Posterior vena cava (tissue), 2 donors: ENCODE data around the gene STXBP6. TPM values are rescaled to one million over a fixed set of nuclear protein-coding genes. Genes with fewer than 3 reads are reported as not detected.

Experiments used
- DNase-seq: peaks from one replicate; pipeline ENCODE4 v3.0.0-alpha.2; 2020; ENCODE audit warnings: low spot score
- intact Hi-C, 2 donors: fragments of 100-400 bp; cut with DNase I; formaldehyde crosslinking; loops; one replicate each; pipeline versions ENCODE4 v1.14.1 to v1.14.2; 2022 to 2023
- total RNA-seq, 2 donors: library from RNA; stranded (reverse); fragmentation: NEBNext Ultra II Directional; extraction: Animal tissue kit (Norgen Biotek cat#: 25700); gene quantifications; one replicate each; pipeline ENCODE4 v1.2.1, GENCODE V29; 2021
- donor health status: DM: yes; HTN: yes; CAD: no.
- donor health status: DM: yes; HTN: yes; CAD: no.

STXBP6 gene
- total RNA-seq, 2 donors from 2014 or later, result 8.9 to 14.9 TPM

DNA sequence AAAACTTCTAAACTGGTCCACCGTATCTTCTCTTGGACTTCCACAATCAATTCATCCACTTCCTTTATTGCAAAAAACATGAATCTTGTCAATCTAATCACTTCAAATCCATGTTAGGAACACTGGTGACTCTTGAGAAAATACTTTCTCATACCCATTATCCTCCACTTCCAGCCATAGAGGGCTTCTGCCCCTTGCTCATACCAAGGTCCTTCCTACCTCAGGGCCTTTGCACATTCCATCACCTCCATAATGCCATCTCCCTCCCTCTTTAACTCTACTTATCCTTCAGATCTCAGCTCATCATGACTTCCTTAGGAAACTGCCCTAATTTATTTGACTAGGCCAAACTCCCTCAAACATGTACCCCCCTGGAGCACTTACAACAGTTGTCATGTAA is 16.6 kb downstream of the STXBP6 start:
- intact Hi-C loops, result no loop called here
- DNase-seq, result no peak

DNA sequence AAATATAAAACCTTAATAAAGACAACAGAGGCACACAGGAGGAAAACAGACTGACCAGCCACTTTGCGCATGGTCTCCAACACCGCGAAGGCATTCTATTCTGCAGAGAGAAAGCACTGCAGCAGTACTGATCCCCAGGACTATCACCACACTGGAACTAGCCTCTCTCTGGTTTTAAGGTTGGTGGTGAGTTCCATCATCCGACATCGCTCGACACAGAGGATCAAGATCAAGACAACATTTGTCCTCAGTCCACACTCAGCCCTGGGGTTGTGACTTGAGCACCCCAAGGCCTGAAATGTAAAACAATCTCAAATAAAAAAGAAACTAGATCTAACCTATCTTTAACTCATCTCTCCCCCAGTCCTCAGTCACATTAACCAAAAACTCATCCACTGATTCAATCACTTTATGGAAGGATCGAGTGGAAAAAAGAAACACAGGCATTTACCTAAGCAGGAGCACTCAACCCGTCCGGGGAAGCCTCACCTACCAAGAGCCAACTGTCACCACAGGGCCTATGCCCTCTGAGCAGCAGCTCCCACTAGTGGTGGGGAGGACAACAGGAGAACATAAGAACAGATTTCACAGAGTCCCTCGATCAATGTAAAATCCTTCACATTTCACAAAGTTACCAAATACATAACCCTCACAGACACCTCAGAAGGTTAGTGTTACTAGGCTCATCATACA is 17.7 kb downstream of the STXBP6 start:
- no peak for DNase-seq
- intact Hi-C loops, result no loop called here

DNA sequence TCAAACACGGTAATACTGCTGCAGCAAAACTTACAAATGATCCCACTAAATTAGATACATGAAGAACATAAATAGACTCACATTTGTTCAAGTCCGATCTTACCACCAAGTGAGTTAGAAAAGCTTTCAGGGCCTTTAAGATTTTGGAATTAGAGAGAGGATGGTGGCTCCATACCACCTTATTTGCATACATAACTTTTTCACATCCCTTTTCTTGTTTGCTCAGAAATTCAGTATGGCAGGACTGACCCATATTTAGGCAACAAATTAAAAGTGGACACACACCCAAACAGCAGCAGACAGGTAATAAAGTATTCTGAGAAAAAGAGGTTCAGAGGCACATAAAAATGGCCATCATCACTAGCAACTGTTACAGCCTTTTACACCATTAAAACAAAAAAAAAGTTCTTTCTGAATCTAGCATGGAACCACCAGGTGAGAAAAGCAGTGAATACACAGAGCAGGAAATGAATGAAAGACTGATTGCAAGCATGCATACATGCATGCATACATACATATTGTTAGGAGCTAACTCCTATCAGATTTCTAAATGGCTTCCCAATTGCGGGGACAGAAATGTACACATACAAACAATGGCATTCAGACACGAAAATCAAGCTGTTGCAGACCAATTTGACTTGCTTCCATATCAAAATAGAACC is 23.3 kb downstream of the STXBP6 start:
- DNase-seq, result no peak
- intact Hi-C loops, result no loop called here

GRCh38 chr14:25019892-25020291 is 30.1 kb downstream of the STXBP6 start:
- intact Hi-C loops, result no loop called here
- DNase-seq, result no peak

GRCh38 chr14:25017562-25017961 is 32.4 kb downstream of the STXBP6 start:
- intact Hi-C loops, result no loop called here
- DNase-seq, result no peak

DNA sequence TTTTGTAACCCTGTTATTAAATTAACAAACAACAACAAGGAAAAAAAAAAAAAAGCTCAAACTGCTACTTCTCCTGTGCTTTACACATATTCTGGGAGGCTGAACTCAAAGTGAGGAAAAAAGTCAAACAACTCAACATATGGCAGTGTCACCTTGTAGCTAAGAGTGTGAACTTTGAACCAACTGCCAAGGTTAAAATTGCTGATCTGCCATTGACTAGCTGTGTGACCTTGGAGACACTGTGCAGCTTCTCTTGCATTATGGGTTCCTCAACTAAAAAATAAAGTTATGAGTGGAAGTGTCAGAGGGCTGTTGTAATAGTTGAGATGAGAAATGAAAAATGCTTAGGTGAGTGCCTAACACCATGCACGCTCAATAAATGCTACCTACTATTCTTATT is 34.2 kb downstream of the STXBP6 start:
- intact Hi-C loops, result no loop called here
- DNase-seq, result no peak

GRCh38 chr14:25014440-25014839 is 35.5 kb downstream of the STXBP6 start:
- no peak for DNase-seq
- intact Hi-C loops, result no loop called here

- intact Hi-C loops, result no loop called here
- no peak for DNase-seq
Observed at GRCh38 chr14:25011095-25011494, 38.9 kb downstream of the STXBP6 start.

- intact Hi-C loops, result no loop called here
Observed at GRCh38 chr14:25010471-25010870, 39.5 kb downstream of the STXBP6 start.

GRCh38 chr14:25009891-25010290 is 40.1 kb downstream of the STXBP6 start:
- DNase-seq, result no peak
- intact Hi-C loops, result no loop called here

More at GRCh38 chr14:25010471-25010870, 39.5 kb downstream of the STXBP6 start:
- DNase-seq, result no peak

- intact Hi-C loops, result no loop called here
- DNase-seq, result no peak
Observed at GRCh38 chr14:25007832-25008231, 42.1 kb downstream of the STXBP6 start.

- DNase-seq, result no peak
- intact Hi-C loops, result no loop called here
Observed at GRCh38 chr14:25006961-25007795, 42.8 kb downstream of the STXBP6 start.

DNA sequence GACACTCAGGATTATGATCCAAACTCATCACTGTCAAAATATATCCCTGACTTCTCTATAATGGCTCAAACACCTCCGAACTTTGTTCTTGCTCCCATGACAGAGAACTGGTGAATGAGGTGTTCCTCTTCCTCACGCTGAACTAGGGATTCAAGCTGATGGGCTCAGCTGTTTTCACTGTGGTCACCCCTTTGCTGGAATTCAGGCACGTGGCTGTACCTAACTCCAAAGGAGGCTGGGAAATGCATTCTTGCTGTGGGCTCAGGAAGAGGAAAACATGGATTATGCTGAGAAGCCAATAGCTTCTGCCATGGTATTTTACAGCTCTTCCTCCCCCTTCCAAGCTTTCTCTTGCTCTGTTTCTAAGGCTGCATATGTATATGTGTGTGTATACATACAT is 43.9 kb downstream of the STXBP6 start:
- no peak for DNase-seq
- intact Hi-C loops, result no loop called here

- intact Hi-C loops, result no loop called here
- no peak for DNase-seq
Observed at GRCh38 chr14:25004389-25004809, 45.5 kb downstream of the STXBP6 start.

DNA sequence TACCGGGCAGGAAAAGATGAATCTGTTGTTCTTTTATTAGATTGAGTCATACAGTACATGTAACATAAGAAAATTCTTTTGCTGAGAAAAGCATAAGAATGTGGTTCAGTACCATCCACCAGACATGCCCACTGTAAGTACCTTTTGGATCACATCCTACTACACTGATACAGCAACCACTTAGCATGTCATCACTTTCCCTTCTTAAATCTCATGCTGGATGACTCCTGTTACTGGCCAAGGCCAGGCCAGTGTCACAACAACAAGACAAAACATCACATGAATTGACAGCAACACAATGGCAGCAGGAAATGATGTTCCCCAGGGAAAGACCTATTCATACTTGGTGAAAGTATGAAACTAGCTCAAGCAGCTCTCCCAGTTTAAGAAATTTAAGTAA is 46.4 kb downstream of the STXBP6 start:
- intact Hi-C loops, result no loop called here

DNA sequence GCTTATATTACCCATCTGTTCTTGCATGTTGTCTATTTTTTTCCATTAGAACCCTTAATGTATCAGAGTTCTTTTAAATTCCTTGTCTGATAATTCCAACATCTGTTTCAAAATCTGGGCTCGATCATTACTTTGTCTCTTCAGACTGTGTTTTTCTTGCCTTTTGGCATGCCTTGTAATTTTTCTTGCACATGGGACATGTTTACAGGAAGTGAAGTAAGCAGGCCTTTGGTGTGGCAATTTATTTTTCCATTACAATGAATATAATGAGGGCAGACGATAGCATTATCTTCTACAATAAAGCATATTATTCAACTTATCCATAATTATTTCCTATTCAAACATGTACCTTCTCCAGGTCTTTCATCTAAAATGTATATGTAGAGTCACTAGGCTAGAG is 48.3 kb downstream of the STXBP6 start:
- no peak for DNase-seq

More for the DNA sequence above, 46.4 kb downstream of the STXBP6 start:
- no peak for DNase-seq

GRCh38 chr14:25001156-25001555 is 48.8 kb downstream of the STXBP6 start:
- intact Hi-C loops, result no loop called here
- DNase-seq, result no peak

More for the DNA sequence above, 48.3 kb downstream of the STXBP6 start:
- intact Hi-C loops, result no loop called here

GRCh38 chr14:24999157-24999556 is 50.8 kb downstream of the STXBP6 start:
- intact Hi-C loops, result no loop called here

GRCh38 chr14:24996930-24997725 is 52.8 kb downstream of the STXBP6 start:
- intact Hi-C loops, result no loop called here
- no peak for DNase-seq

More at GRCh38 chr14:24999157-24999556, 50.8 kb downstream of the STXBP6 start:
- DNase-seq, result no peak
